Duodenal mucosa (tissue), 2 donors: ENCODE results near the gene ECEL1.

ENCODE experiments used
- H3K27ac ChIP-seq: one replicate; pipeline ENCODE4 v1.7.0; 2013; ENCODE audit warnings: low read depth, low read length
- H3K27me3 ChIP-seq, 2 donors: one replicate each; pipeline ENCODE4 v1.7.0; 2013; ENCODE audit warnings: low read length in 2 of 2, control low read depth in 1 of 2; ENCODE audit not compliant: insufficient read depth in 2 of 2, control insufficient read depth in 1 of 2
- H3K36me3 ChIP-seq, 2 donors: one replicate each; pipeline ENCODE4 v1.7.0; 2013; ENCODE audit warnings: low read length in 2 of 2, control low read depth in 1 of 2; ENCODE audit not compliant: insufficient read depth in 2 of 2, control insufficient read depth in 1 of 2
- H3K4me1 ChIP-seq, 2 donors: one replicate each; pipeline ENCODE4 v1.7.0; 2013; ENCODE audit warnings: low read length in 2 of 2, control low read depth in 1 of 2; ENCODE audit not compliant: insufficient read depth in 2 of 2, control insufficient read depth in 1 of 2
- H3K4me3 ChIP-seq, 2 donors: one replicate each; pipeline ENCODE4 v1.7.0; 2013; ENCODE audit warnings: low read length in 2 of 2, low read depth in 1 of 2
- H3K9ac ChIP-seq, 2 donors: one replicate each; pipeline ENCODE4 v1.7.0; 2013; ENCODE audit warnings: low read length in 2 of 2, low read depth in 1 of 2
- H3K9me3 ChIP-seq, 2 donors: one replicate each; pipeline ENCODE4 v1.7.0; 2013; ENCODE audit warnings: low read length in 2 of 2, control low read depth in 1 of 2; ENCODE audit not compliant: control insufficient read depth in 1 of 2

Gene ECEL1

DNA sequence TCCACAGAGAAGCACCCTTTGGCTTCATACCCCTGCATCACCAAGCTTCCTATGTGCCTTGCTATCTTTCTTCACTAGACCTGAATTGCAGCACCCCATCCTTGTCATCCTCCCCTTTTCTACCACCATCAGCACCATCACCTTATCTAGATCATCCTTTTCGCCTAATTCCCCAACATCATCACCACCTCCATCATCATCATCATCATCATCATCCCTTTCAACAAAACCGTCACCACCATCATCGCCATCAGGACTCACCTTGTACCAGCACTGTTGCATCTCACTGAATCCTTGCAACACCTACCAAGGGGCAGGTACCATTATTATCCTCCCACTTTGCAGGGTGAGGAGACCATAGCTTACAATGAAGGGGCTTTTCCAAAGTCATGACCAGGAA, 10.8 kb upstream of the ECEL1 start:
- H3K9me3 ChIP-seq: no peaks in the 10 kb centered on the region
- H3K9ac ChIP-seq: no peak overlapping the region
- peaks cover 10 to 16% of the 10 kb centered on the region in 2 donors for H3K27me3 ChIP-seq
- no peak overlapping the region for H3K27ac ChIP-seq
- no peak overlapping the region for H3K4me3 ChIP-seq
- no peaks in the 10 kb centered on the region for H3K4me1 ChIP-seq
- H3K36me3 ChIP-seq: no peaks in the 10 kb centered on the region

DNA sequence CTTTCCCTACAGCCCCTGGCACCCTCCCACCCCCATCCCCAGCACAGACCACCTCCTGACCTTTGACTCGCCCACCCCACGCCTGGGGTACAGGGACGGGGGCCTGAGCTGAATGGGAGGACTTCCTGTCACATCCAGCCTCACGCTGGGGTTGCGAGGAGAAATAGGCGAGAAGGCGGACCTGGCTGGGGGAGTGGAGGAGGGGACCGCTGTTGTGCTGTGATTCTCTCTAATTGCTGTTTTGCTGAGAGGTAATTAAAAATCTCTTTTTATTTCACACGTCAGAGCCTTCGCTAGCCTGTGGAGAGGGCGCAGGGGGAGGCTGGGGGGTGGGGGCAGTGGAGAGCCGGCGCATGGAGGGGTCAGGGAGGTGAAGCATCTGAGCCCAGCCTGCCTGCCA, 9.7 kb upstream of the ECEL1 start:
- Histone ChIP-seq H3K4me1 (no peaks in the 10 kb centered on the region), H3K27me3 (peaks cover 4 to 8% of the 10 kb centered on the region in 2 donors), H3K9ac (no peak overlapping the region), H3K4me3 (no peak overlapping the region), H3K9me3 (no peaks in the 10 kb centered on the region), H3K36me3 (no peaks in the 10 kb centered on the region), H3K27ac (no peak overlapping the region)

DNA sequence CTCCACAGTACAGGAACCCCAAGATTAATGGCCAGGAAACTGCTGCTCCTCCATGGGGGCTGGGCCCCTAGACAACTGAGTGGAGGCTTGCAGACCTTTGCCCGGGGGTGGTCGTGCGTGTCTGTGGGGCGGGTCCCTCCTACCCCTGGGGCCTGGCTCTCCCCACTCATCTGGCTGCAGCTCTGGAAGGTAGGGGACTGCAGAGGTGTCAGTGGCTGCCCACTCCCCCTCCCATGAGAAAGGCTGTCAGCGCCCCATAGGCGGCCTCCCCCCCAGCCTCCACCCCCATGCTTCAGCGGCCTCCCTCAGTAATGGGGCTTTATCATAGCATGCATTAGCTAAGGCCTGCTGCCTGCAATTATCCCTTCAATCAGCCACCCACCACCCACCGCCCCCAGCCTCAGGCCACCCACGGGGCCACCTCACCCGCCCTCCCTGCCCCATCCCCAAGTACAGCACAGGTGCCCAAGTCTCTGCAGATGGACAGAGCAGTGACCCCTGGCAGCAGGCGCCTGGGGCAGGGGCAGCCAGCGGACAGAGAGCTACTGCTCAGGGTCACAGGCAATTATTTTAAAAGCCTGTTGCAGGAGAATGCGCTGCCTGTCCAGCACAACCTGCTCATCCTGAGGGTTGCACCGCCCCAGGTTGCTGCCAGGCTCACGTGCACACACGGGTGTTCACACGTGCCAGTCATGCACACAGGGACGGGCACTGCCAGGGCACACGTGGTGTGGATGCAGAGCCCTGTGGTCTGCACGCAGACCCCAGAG, 9.1 kb upstream of the ECEL1 start:
- no peak overlapping the region for H3K27ac ChIP-seq
- no peaks in the 10 kb centered on the region for H3K36me3 ChIP-seq
- H3K27me3 ChIP-seq: peaks cover 4 to 6% of the 10 kb centered on the region in 2 donors
- H3K9ac ChIP-seq: no peak overlapping the region
- H3K9me3 ChIP-seq: no peaks in the 10 kb centered on the region
- no peaks in the 10 kb centered on the region for H3K4me1 ChIP-seq
- no peak overlapping the region for H3K4me3 ChIP-seq

DNA sequence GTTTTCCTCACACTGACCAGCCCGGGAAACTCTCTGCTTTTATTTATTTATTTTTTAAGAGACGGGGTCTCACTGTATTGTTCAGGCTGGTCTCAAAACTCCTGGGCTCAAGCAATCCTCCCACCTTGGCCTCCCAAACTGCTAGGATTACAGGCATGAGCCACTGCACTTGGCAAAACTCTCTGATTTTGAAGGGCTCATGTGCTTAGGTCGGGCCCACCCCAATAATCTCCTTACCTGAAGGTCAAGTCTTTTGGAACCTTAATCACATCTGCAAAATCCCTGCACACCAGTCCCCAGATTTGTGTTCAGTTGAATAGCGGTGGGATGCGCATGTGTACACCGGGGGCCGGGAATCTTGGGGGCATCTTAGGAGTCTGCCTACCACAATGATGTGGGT, 7.7 kb upstream of the ECEL1 start:
- Histone ChIP-seq H3K27ac (no peak overlapping the region), H3K9ac (no peak overlapping the region), H3K36me3 (no peaks in the 10 kb centered on the region), H3K4me3 (no peak overlapping the region), H3K9me3 (no peaks in the 10 kb centered on the region), H3K4me1 (no peaks in the 10 kb centered on the region), H3K27me3 (peaks cover 5 to 6% of the 10 kb centered on the region in 2 donors)

DNA sequence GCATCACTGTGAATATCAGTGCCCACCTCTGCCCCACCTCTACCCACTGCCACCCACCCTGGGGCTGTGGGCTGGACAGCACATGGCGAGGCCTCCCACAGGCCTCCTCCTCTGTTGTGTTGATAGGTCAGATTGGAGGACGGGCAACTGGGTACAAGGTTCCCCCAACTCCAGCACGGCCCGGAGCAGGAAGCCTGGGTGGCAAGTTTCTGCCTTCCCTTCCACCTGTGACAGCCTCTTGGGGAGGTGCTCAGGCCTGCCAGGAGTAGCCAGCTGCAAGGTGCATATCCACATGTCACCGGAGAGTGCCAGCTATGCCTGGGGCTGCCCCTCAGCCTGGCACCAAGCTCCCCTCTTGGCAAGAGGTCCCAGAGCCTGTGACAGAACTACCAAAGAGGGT, 6.9 kb upstream of the ECEL1 start:
- Histone ChIP-seq H3K27ac (no peak overlapping the region), H3K4me3 (no peak overlapping the region), H3K36me3 (no peaks in the 10 kb centered on the region), H3K9ac (no peak overlapping the region), H3K9me3 (no peaks in the 10 kb centered on the region), H3K4me1 (no peaks in the 10 kb centered on the region), H3K27me3 (peaks cover 6 to 9% of the 10 kb centered on the region in 2 donors)

DNA sequence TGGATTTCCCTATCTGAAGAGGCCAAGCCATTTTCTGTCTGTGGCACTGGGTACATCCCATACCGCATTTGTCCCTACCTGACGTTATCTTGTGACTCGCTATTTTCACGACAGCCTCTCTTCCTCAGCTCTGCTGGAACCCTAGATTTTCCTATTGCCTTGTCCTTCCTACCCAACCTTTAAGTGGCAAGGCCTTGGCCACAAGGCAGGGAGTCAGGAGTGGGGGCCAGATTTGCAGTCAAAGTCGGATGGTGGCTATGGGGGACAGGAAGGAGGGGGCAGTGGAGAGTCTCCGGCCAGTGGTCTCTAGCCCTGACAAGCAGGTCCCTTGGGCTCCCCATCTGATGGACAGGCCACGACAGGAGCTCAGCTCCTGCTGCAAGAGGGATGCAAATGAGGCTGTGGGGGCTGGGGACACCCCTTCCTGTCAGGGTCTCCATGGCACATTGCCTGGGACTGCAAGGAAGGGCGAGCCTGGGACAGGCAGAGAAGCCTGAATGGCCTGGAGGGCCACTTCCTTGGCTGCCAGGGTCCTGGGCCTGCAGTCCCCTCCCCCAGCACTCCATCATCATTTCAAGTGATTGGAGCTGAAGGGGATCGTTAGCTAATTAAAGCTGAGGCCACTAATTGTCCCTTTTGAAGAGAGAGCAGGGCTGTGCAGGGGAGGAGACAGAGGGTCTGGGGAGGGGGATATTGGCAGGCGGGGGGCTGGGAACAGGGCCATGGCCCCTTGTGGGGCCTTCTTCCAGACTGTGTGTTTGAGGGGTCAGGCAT, 6.3 kb upstream of the ECEL1 start:
- no peaks in the 10 kb centered on the region for H3K36me3 ChIP-seq
- no peak overlapping the region for H3K4me3 ChIP-seq
- H3K9ac ChIP-seq: no peak overlapping the region
- no peak overlapping the region for H3K27ac ChIP-seq
- H3K9me3 ChIP-seq: no peaks in the 10 kb centered on the region
- no peaks in the 10 kb centered on the region for H3K4me1 ChIP-seq
- peaks cover 6 to 9% of the 10 kb centered on the region in 2 donors for H3K27me3 ChIP-seq

DNA sequence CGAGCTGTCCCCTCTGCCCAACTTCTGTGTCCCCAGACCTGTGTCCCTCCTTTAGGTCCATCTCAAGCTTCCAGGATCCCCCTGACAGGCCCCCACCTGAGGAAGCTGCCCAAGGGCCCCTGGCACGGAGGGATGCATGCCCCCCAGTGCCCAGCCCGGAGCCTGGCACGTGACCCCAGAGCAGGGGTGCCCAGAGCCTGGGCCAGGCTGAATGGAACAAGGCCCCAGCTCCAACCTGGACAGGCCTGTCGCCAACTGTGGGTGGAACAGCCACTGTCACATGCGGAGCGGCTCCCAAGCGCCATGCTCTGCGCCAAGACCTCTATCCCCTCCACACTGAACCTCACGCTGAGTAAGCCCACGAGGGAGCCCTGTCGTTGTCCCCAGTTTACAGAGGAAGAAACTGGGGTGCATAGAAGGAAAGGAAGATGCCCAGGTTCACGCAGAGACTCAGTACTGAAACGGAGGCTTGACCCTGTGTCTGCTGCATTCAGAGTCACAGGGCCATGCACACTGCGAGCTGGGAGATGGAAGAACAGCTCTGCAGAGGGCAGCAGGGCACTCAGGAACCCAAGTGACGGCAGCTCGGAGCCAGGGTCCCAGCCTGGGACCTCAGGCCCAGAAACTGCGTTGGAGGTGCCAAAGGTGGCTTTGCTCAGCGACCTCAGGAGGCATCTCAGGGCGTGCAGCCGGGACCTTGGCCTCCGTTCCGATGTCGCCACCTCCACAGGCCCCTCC, 5.5 kb upstream of the ECEL1 start:
- H3K4me1 ChIP-seq: no peaks in the 10 kb centered on the region
- no peak overlapping the region for H3K27ac ChIP-seq
- H3K9ac ChIP-seq: no peak overlapping the region
- no peak overlapping the region for H3K4me3 ChIP-seq
- H3K36me3 ChIP-seq: no peaks in the 10 kb centered on the region
- H3K27me3 ChIP-seq: peaks cover 8 to 10% of the 10 kb centered on the region in 2 donors
- no peaks in the 10 kb centered on the region for H3K9me3 ChIP-seq

DNA sequence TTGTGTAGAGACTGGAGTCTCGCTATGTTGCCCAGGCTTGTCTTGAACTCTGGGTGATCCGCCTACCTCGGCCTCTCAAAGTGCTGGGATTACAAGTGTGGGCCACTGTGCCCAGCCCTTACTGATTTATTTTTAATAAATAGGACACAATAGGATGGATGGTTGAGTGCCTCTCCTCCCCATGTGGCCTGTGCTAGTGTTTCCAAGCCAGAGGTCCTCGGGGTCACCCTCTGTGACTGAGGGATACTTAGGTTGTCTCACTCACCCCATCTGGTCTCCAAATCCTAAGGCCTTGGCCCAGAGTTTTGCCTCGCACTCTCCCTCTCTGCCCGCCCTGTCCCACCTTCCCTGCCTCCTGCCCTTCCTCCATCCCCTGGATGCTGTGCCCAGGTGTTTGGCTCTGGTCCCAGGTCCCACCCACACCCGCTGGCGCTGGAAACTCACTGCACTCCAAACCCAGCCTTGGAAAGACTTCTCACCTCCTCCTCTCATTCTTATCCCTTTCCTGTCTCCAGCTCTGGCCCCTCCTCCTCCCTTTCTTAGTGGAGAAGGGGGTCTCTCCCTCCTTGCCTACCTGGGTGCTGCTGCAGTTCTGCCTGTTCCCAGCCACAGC, 4.7 kb upstream of the ECEL1 start:
- H3K9ac ChIP-seq: no peak overlapping the region
- H3K4me1 ChIP-seq: no peaks in the 10 kb centered on the region
- H3K27me3 ChIP-seq: peaks cover 11 to 12% of the 10 kb centered on the region in 2 donors

DNA sequence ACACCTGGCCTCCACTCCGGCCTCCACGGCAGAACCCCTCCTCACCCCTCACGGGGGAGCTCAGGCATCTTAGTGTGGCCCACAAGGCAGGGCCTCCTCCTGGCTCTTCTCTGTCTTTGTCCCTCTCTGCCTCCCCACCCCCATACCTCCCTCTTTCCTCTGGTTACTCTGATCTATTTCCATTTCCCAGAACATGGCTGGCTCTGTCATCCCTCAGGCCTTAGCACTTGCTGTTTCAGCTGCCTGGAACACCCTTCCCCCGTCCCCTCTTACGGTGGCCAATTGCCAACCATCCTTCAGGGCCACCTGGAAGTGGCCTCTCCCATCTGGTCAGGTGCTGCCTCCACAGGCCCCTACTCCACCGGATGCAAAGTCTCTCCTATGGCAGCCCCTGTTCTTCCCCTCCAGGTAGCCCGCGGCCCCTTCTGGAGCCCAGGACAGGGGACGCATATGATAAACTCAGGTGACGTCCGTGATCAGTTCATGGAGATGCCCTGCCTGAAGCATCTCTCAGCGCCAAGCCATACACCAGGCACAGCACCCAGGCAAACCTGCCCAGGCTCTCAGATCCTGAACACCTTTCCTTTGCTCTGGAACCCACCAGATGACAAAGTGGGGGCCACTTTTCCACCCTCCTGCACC, 3.6 kb upstream of the ECEL1 start:
- H3K27ac ChIP-seq: no peak overlapping the region
- H3K9me3 ChIP-seq: no peaks in the 10 kb centered on the region
- H3K4me3 ChIP-seq: no peak overlapping the region
- no peaks in the 10 kb centered on the region for H3K4me1 ChIP-seq
- H3K36me3 ChIP-seq: no peaks in the 10 kb centered on the region
- peaks cover 18 to 21% of the 10 kb centered on the region in 2 donors for H3K27me3 ChIP-seq
- H3K9ac ChIP-seq: no peak overlapping the region

More for the DNA sequence above, 4.7 kb upstream of the ECEL1 start:
- Histone ChIP-seq H3K27ac (no peak overlapping the region), H3K4me3 (no peak overlapping the region), H3K9me3 (no peaks in the 10 kb centered on the region), H3K36me3 (no peaks in the 10 kb centered on the region)
